ENCODE results near the gene MMP7.

DNA sequence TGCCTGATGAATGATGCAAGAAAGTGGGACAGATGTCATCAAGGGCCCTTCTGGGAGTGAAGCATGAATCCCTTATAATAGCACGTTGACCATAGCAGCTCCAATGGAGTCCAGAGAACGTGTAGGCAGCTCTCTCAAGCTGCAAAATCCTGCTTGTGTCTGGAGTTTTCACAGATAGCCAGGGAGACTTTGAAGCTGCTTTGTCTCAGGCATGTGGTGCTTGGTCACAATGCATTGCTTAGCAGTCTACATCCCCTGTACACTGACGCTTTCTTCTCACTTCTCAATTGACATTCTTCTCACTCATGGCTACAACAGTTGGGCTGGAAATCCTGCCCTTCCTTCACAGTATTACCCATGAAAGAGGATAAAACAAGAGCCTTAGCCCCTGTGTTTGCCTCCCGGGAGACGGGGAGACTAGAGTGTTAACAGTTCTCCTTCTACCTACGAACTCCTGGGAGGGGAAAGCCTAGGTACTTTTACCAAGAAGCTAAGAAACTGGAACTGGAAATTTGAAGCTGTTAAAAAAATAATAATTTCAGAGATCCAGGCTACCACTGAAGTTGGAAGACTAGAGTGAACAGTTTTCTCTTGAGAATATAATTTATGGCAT lies 20.7 kb upstream of the MMP7 start:
- TF ChIP-seq POLR2A (IDR thresholded peaks at IDR 0.05) (no peak), POLR2AphosphoS5 (IDR thresholded peaks at IDR 0.05) (no peak)
- TF ChIP-seq, protein P1, sequence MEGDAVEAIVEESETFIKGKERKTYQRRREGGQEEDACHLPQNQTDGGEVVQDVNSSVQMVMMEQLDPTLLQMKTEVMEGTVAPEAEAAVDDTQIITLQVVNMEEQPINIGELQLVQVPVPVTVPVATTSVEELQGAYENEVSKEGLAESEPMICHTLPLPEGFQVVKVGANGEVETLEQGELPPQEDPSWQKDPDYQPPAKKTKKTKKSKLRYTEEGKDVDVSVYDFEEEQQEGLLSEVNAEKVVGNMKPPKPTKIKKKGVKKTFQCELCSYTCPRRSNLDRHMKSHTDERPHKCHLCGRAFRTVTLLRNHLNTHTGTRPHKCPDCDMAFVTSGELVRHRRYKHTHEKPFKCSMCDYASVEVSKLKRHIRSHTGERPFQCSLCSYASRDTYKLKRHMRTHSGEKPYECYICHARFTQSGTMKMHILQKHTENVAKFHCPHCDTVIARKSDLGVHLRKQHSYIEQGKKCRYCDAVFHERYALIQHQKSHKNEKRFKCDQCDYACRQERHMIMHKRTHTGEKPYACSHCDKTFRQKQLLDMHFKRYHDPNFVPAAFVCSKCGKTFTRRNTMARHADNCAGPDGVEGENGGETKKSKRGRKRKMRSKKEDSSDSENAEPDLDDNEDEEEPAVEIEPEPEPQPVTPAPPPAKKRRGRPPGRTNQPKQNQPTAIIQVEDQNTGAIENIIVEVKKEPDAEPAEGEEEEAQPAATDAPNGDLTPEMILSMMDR (IDR thresholded peaks at IDR 0.05): no peak
